ENCODE results near the gene AMMECR1.
"Not testable (repeated sequence)": the region's sequence is repeated elsewhere in the genome, so short reads cannot be mapped to it uniquely, and the experiment has no call there.

DNA sequence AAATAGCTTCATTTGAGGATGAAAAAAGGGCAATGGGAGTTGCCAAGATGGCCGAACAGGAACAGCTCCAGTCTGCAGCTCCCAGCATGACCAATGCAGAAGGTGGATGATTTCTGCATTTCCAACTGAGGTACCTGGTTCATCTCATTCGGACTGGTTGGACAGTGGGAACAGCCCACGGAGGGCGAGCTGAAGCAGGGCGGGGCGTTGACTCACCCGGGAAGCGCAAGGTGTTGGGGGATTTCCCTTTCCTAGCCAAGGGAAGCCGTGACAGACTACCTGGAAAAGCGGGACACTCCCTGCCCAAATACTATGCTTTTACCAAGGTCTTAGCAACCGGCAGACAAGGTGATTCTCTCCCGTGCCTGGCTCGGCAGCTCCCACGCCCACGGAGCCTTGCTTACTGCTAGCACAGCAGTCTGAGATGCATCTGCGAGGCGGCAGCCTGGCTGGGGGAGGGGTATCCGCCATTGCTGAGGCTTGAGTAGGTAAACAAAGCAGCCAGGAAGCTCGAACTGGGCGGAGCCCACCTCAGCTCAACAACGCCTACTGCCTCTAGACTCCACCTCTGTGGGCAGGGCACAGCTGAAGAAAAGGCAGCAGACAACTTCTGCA, 88.3 kb downstream of the AMMECR1 start:
- not testable (repeated sequence) for TF ChIP-seq NFRKB (IDR thresholded peaks at IDR 0.05); HDGF (IDR thresholded peaks at IDR 0.05; ENCODE audit: borderline replicate concordance); SUZ12 (IDR thresholded peaks at IDR 0.05); SP1 (IDR thresholded peaks at IDR 0.05); BHLHE40 (IDR thresholded peaks at IDR 0.05; ENCODE audit: borderline replicate concordance); FOXA1 (IDR thresholded peaks at IDR 0.05); ARNT (IDR thresholded peaks at IDR 0.05); ELF4 (IDR thresholded peaks at IDR 0.05); FOXM1 (IDR thresholded peaks at IDR 0.05; ENCODE audit: borderline replicate concordance); FOXK2 (IDR thresholded peaks at IDR 0.05); ZNF384 (IDR thresholded peaks at IDR 0.05); CTBP1 (IDR thresholded peaks at IDR 0.05; ENCODE audit: borderline replicate concordance); L3MBTL2 (conservative IDR thresholded peaks at IDR 0.05)
- TF ChIP-seq, protein P1, sequence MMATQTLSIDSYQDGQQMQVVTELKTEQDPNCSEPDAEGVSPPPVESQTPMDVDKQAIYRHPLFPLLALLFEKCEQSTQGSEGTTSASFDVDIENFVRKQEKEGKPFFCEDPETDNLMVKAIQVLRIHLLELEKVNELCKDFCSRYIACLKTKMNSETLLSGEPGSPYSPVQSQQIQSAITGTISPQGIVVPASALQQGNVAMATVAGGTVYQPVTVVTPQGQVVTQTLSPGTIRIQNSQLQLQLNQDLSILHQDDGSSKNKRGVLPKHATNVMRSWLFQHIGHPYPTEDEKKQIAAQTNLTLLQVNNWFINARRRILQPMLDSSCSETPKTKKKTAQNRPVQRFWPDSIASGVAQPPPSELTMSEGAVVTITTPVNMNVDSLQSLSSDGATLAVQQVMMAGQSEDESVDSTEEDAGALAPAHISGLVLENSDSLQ (IDR thresholded peaks at IDR 0.05): not testable (repeated sequence)
